ENCODE results near the gene LAS1L. TPM values are rescaled to one million over a fixed set of nuclear protein-coding genes. Genes with fewer than 3 reads are reported as not detected.
"Not testable (repeated sequence)": the region's sequence is repeated elsewhere in the genome, so short reads cannot be mapped to it uniquely, and the experiment has no call there.

The LAS1L gene
- total RNA-seq, 1 donor from 2014 or later = 12.4 TPM

- DNase-seq (ENCODE audit: missing footprints) (no peak), ATAC-seq (no peak)
- intact Hi-C loops (cut with DNase I) = no loop called here
These were observed 11.7 kb downstream of the LAS1L start for GRCh38 chrX:65522739-65523372.

DNA sequence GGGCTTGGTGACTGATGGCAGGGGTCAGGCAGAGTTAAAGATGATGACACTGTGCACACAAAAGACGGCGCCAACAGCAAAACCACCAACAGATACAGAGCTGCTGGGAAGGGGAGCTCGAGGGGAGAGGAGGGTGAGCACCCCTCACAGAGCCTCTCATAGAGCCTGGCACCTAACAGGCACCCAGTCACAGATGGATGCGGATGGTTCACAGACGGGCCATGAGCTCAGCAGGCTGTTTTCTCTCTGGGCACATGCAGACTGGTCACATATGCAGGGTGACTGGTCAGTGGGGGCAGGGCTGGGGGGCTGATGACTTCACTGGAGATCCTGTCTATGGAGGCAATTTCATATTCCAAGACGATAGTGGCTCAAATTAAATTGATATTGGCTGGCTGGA lies 15.1 kb downstream of the LAS1L start:
- intact Hi-C loops (cut with DNase I); ATAC-seq; DNase-seq (ENCODE audit: missing footprints): not testable (repeated sequence)

DNA sequence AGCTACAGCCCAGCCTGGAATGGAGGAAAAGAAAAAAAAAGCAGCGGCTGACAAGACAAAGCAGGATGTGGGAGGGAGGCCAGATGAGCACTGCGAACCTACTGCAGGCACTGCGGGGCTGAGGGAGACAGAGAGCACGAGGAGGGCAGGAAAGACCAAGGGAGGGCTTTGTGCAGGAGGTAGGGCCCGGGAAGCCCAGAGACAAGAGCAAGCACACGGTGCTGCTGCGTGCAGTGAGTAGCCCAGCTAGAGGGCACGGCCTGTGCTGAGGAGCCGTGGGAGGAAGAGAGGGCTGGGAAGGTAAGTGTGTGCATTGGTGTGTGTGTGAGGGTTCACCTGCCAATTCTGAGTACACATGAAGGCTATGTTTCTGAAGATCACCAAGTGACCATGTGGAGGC lies 15.6 kb downstream of the LAS1L start:
- intact Hi-C loops (cut with DNase I); DNase-seq (ENCODE audit: missing footprints): not testable (repeated sequence)
- peak; percentile 44 for ATAC-seq

GRCh38 chrX:65517923-65518322 lies 16.7 kb downstream of the LAS1L start:
- intact Hi-C loops (cut with DNase I) = no loop called here
- no peak for DNase-seq (ENCODE audit: missing footprints)

DNA sequence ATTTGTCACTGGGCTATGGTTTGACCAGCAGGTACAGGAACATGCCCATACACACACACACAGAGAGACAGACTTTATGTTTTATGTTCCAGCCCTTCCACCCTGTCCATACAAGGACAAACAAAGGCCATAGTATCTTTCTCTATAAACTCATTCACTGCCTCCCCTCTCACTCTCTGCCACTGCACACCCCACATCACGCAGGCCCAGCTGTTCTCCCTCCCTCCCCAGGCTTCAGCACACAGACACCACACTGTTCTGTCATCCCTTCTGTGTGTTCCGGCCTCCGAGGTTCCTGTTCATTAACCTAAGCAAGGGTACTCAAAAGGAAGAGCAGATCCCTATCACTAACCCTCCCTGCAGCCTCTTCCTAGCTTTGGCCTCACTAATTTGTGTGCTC lies 17.8 kb downstream of the LAS1L start:
- ATAC-seq (no peak), DNase-seq (ENCODE audit: missing footprints) (no peak)
- intact Hi-C loops (cut with DNase I) = no loop called here

More at GRCh38 chrX:65517923-65518322, 16.7 kb downstream of the LAS1L start:
- no peak for ATAC-seq

- no peak for ATAC-seq
These were observed 21.0 kb downstream of the LAS1L start for GRCh38 chrX:65513610-65514009.

DNA sequence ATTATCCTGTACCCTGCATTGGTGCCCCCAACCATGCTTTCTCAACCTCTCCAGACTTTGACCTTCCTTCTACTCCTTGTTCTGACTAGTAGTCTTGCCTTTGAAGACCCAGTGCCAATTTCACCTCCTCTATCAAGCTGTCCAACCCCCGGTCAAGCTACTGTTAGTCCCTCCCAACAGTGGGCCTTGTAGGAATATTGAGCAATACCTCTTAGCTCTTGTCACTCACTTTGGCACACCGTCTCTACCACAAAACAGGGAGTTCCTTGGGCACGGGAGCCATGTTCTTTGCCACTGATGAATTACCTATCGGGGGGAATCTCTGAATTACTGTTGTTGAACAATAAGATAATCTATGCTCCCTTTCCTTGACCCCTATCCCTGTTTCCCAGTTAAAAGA lies 25.2 kb downstream of the LAS1L start:
- ATAC-seq (no peak), DNase-seq (ENCODE audit: missing footprints) (no peak)
- intact Hi-C loops (cut with DNase I) = no loop called here

More at GRCh38 chrX:65513610-65514009, 21.0 kb downstream of the LAS1L start:
- no peak for DNase-seq (ENCODE audit: missing footprints)
- intact Hi-C loops (cut with DNase I) = no loop called here

GRCh38 chrX:65508851-65509250 lies 25.7 kb downstream of the LAS1L start:
- intact Hi-C loops (cut with DNase I) = no loop called here
- ATAC-seq (no peak), DNase-seq (ENCODE audit: missing footprints) (no peak)

DNA sequence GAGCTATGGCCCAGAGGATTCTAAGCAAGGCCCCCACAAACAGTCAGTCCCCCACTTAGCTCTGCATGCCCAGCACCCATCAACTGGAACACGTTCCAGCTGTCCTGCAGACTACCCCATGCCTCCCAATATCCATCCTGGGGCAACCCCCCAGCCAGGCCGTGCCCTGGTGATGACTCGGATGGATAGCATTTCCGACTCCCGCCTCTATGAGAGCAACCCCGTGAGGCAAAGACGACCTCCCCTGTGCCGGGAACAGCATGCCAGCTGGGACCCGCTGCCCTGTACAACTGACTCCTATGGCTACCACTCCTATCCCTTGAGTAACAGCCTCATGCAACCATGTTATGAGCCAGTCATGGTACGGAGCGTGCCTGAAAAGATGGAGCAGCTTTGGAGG lies 32.0 kb downstream of the LAS1L start:
- DNase-seq (ENCODE audit: missing footprints) = no peak
- ATAC-seq = no peak
- intact Hi-C loops (cut with DNase I) = no loop called here

GRCh38 chrX:65493431-65493830 lies 41.2 kb downstream of the LAS1L start:
- intact Hi-C loops (cut with DNase I) = no loop called here
- ATAC-seq = no peak
- DNase-seq (ENCODE audit: missing footprints) = no peak

DNA sequence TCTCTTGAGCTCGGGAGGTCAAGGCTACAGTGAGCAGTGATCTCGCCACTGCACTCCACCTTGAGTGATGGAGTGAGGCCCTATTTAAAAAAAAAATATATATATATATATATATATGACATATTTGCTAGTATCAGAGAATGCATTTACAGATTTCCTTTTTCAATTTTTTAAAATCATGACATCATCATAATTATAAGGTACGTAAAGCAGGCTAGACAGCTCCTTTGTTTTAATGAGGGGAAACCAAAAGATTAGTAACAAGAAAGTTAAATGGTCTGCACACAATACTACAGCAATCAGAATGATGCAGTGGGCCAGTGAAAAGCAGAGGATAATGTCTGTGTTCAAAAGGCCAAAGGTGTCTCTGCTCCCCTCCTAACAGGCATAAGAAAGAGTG lies 43.0 kb downstream of the LAS1L start:
- intact Hi-C loops (cut with DNase I) = no loop called here
- no peak for ATAC-seq
- no peak for DNase-seq (ENCODE audit: missing footprints)

GRCh38 chrX:65488495-65488894 lies 46.1 kb downstream of the LAS1L start:
- intact Hi-C loops (cut with DNase I) = no loop called here
- DNase-seq (ENCODE audit: missing footprints) (no peak), ATAC-seq (no peak)

GRCh38 chrX:65480960-65481359 lies 53.6 kb downstream of the LAS1L start:
- ATAC-seq = no peak
- no peak for DNase-seq (ENCODE audit: missing footprints)
- intact Hi-C loops (cut with DNase I) = no loop called here

DNA sequence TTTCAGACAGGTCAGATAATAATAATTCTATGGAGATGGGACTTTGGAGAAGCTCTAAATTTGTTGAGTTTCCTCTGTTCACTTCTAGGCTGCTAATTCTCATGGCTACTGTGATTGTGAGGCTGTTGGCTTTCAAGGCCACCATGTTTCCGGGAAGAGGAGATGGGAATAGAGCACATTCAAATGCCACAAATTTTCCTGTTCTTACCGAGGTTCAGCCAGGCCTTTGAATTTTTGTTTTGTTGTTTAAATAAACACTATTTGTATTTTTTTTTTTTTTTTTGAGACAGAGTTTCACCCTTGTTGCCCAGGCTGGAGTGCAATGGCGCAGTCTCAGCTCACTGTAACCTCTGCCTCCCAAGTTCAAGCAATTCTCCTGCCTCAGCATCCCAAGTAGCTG lies 55.5 kb downstream of the LAS1L start:
- ATAC-seq; DNase-seq (ENCODE audit: missing footprints); intact Hi-C loops (cut with DNase I): not testable (repeated sequence)

DNA sequence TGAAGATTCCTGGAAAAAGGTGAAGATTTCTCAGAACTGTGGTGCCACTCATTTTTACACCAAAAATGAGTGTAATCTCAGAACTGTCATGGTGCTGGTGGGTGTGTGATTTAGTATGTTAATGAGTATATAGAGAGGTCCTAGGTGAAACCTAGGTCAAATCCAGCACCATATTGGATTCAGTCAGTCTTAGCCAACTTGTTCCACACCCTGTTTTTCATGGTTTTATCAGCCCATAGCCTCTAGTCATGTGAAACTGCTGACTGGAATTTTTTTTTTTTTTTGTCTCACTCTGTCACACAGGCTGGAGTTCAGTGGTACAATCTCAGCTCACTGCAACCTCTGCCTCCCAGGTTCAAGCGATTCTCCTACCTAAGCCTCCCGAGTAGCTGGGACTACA lies 58.0 kb downstream of the LAS1L start:
- ATAC-seq (no peak), DNase-seq (ENCODE audit: missing footprints) (no peak)
- intact Hi-C loops (cut with DNase I) = no loop called here

DNA sequence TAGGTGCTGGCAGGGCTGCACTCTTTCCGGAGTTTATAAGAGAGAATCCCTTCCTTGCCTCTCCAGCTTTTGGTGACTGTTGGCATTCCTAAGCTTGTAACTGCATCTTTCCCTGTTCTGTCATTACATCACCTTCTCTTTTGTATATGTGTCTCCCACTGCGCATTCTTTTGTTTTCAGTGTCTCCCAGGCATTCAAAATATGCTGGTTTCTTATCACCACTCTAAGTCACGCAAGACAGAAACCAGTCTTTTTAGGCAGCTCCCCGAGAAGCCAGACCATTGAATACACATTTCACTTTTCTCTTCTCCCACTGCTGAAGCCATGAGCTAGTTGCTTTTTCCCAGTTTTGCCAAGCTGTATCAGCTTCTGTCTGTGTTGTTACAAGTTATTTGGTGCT lies 71.0 kb downstream of the LAS1L start:
- DNase-seq (ENCODE audit: missing footprints) (no peak), ATAC-seq (no peak)
- intact Hi-C loops (cut with DNase I) = no loop called here

Other genes with a start within 250 kb of the LAS1L start
- 131 TPM for gene MSN, start 132.9 kb upstream of the LAS1L start, total RNA-seq

Measured in Right ventricle myocardium inferior (tissue), 1 donor.